H1 (cell line): ENCODE measurements around the gene RASA1. TPM values are rescaled to one million over a fixed set of nuclear protein-coding genes. Genes with fewer than 3 reads are reported as not detected.

ENCODE experiments used
- ASH2L ChIP-seq: fragments of 200-600, 300-600 bp; sonication (generic); IDR thresholded peaks from one replicate; pipeline ENCODE4 v1.7.1; 2017; ENCODE audit warnings: low read length
- CBX8 ChIP-seq: fragments of 300-800, 300-1000 bp; sonication (generic); IDR thresholded peaks from 2 replicates; pipeline ENCODE4 v1.7.1; 2016; ENCODE audit warnings: low read depth, low read length, borderline replicate concordance
- CTBP2 ChIP-seq: IDR thresholded peaks from 2 replicates; pipeline ENCODE4 v1.7.0; 2011; ENCODE audit warnings: borderline replicate concordance, mild to moderate bottlenecking, moderate library complexity, mixed read lengths, low read length; ENCODE audit not compliant: insufficient read depth, insufficient read length
- EP300 ChIP-seq, 2 experiments: IDR thresholded peaks; 1 replicate in 1 of 2; 2 replicates in 1 of 2; pipeline ENCODE4 v1.6.1; 2011 to 2012; ENCODE audit warnings: low read depth in 2 of 2, low read length in 2 of 2, mild to moderate bottlenecking in 2 of 2, borderline replicate concordance in 1 of 2, inconsistent platforms in 1 of 2, moderate library complexity in 1 of 2
- JUN ChIP-seq: IDR thresholded peaks from 2 replicates; pipeline ENCODE4 v1.6.1; 2011; ENCODE audit warnings: low read depth, mild to moderate bottlenecking, improper control_type of control experiment, low read length
- POLR2A ChIP-seq, 2 experiments: IDR thresholded peaks; 1 replicate in 1 of 2; 2 replicates in 1 of 2; pipeline ENCODE4 v1.6.1; 2011; ENCODE audit warnings: low read depth in 2 of 2, low read length in 2 of 2, mild to moderate bottlenecking in 2 of 2; ENCODE audit errors: control extremely low read depth in 1 of 2
- RNF2 ChIP-seq: fragments of 200-900, 300-1000 bp; sonication (generic); IDR thresholded peaks from 2 replicates; pipeline ENCODE4 v1.7.1; 2016; ENCODE audit warnings: borderline replicate concordance, low read depth, mild to moderate bottlenecking, antibody characterized with exemption, low read length; ENCODE audit not compliant: poor library complexity, severe bottlenecking; ENCODE audit errors: missing control alignments
- TCF12 ChIP-seq: IDR thresholded peaks from 2 replicates; pipeline ENCODE4 v1.6.1; 2011; ENCODE audit warnings: low read depth, mild to moderate bottlenecking, low read length
- polyA plus RNA-seq, 7 experiments: library from polyadenylated mRNA; depleted of rRNA in 3 of 7; stranded (reverse) in 5 of 7; unstranded in 2 of 7; fragments of >200 nt in 5 of 7; fragments of 200-250 nt in 2 of 7; gene quantifications; 1 replicate in 5 of 7; 2 replicates in 1 of 7; 4 replicates in 1 of 7; pipeline versions ENCODE4 v1.2.1 to v1.2.3, GENCODE V29; 2011 to 2013; ENCODE audit warnings: missing spikeins in 2 of 7, mixed read lengths in 2 of 7
- total RNA-seq: library from RNA; stranded (reverse); fragmentation: NEBNext Ultra II Directional; extraction: Animal tissue kit (Norgen Biotek cat#: 25700); gene quantifications from 2 replicates; pipeline ENCODE4 v1.2.1, GENCODE V29; 2021
- TF ChIP-seq, protein P1 (sequence below): fragments of 300-600 bp; sonication (generic); IDR thresholded peaks from 2 replicates; pipeline ENCODE4 v1.7.1; 2012; ENCODE audit warnings: low read length, moderate library complexity, mild to moderate bottlenecking, inconsistent platforms; ENCODE audit not compliant: insufficient replicate concordance
- TF ChIP-seq, protein P2 (sequence below): IDR thresholded peaks from 2 replicates; pipeline ENCODE4 v1.6.1; 2012; ENCODE audit warnings: low read length, inconsistent platforms

RASA1 gene
- total and polyA plus RNA-seq, 2 of the 8 experiments (the other 6 are each of a cell fraction or from before 2014, with no cell fraction given) = 15.9 to 33.8 TPM

DNA sequence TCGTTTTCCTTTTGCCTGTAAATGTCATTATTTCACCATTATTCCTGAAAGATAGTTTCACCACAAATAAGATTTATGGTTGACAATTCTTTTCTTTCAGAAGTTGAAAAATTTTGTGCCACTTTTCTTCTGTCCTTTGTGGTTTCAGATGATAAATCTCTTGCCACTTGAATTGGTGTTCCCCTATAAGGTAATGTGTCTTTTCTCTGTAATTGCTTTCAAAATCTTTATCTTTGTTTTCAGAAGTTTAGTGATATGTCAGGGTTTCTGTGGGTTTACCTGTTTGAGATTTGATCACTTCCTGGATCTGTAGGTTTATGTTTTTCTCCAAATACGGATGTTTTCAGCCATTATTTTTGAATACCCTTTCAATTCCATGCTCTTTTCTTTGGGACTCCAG lies 14.6 kb downstream of the RASA1 start (continued):
- TF ChIP-seq, protein P1, sequence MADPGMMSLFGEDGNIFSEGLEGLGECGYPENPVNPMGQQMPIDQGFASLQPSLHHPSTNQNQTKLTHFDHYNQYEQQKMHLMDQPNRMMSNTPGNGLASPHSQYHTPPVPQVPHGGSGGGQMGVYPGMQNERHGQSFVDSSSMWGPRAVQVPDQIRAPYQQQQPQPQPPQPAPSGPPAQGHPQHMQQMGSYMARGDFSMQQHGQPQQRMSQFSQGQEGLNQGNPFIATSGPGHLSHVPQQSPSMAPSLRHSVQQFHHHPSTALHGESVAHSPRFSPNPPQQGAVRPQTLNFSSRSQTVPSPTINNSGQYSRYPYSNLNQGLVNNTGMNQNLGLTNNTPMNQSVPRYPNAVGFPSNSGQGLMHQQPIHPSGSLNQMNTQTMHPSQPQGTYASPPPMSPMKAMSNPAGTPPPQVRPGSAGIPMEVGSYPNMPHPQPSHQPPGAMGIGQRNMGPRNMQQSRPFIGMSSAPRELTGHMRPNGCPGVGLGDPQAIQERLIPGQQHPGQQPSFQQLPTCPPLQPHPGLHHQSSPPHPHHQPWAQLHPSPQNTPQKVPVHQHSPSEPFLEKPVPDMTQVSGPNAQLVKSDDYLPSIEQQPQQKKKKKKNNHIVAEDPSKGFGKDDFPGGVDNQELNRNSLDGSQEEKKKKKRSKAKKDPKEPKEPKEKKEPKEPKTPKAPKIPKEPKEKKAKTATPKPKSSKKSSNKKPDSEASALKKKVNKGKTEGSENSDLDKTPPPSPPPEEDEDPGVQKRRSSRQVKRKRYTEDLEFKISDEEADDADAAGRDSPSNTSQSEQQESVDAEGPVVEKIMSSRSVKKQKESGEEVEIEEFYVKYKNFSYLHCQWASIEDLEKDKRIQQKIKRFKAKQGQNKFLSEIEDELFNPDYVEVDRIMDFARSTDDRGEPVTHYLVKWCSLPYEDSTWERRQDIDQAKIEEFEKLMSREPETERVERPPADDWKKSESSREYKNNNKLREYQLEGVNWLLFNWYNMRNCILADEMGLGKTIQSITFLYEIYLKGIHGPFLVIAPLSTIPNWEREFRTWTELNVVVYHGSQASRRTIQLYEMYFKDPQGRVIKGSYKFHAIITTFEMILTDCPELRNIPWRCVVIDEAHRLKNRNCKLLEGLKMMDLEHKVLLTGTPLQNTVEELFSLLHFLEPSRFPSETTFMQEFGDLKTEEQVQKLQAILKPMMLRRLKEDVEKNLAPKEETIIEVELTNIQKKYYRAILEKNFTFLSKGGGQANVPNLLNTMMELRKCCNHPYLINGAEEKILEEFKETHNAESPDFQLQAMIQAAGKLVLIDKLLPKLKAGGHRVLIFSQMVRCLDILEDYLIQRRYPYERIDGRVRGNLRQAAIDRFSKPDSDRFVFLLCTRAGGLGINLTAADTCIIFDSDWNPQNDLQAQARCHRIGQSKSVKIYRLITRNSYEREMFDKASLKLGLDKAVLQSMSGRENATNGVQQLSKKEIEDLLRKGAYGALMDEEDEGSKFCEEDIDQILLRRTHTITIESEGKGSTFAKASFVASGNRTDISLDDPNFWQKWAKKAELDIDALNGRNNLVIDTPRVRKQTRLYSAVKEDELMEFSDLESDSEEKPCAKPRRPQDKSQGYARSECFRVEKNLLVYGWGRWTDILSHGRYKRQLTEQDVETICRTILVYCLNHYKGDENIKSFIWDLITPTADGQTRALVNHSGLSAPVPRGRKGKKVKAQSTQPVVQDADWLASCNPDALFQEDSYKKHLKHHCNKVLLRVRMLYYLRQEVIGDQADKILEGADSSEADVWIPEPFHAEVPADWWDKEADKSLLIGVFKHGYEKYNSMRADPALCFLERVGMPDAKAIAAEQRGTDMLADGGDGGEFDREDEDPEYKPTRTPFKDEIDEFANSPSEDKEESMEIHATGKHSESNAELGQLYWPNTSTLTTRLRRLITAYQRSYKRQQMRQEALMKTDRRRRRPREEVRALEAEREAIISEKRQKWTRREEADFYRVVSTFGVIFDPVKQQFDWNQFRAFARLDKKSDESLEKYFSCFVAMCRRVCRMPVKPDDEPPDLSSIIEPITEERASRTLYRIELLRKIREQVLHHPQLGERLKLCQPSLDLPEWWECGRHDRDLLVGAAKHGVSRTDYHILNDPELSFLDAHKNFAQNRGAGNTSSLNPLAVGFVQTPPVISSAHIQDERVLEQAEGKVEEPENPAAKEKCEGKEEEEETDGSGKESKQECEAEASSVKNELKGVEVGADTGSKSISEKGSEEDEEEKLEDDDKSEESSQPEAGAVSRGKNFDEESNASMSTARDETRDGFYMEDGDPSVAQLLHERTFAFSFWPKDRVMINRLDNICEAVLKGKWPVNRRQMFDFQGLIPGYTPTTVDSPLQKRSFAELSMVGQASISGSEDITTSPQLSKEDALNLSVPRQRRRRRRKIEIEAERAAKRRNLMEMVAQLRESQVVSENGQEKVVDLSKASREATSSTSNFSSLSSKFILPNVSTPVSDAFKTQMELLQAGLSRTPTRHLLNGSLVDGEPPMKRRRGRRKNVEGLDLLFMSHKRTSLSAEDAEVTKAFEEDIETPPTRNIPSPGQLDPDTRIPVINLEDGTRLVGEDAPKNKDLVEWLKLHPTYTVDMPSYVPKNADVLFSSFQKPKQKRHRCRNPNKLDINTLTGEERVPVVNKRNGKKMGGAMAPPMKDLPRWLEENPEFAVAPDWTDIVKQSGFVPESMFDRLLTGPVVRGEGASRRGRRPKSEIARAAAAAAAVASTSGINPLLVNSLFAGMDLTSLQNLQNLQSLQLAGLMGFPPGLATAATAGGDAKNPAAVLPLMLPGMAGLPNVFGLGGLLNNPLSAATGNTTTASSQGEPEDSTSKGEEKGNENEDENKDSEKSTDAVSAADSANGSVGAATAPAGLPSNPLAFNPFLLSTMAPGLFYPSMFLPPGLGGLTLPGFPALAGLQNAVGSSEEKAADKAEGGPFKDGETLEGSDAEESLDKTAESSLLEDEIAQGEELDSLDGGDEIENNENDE = no peak
- TF ChIP-seq EP300 (IDR thresholded peaks at IDR 0.05; ENCODE audit: borderline replicate concordance in 1 of 2, low read depth in 2 of 2, low read length in 2 of 2) (no peak), RNF2 (no peak), POLR2A (IDR thresholded peaks at IDR 0.05; ENCODE audit: control extremely low read depth in 1 of 2, low read depth in 2 of 2, low read length in 2 of 2) (no peak), JUN (no peak), ASH2L (no peak), CTBP2 (no peak), TCF12 (no peak), CBX8 (no peak)
- TF ChIP-seq, protein P2, sequence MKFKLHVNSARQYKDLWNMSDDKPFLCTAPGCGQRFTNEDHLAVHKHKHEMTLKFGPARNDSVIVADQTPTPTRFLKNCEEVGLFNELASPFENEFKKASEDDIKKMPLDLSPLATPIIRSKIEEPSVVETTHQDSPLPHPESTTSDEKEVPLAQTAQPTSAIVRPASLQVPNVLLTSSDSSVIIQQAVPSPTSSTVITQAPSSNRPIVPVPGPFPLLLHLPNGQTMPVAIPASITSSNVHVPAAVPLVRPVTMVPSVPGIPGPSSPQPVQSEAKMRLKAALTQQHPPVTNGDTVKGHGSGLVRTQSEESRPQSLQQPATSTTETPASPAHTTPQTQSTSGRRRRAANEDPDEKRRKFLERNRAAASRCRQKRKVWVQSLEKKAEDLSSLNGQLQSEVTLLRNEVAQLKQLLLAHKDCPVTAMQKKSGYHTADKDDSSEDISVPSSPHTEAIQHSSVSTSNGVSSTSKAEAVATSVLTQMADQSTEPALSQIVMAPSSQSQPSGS = no peak
